ENCODE data around the gene PVALEF. TPM values are rescaled to one million over a fixed set of nuclear protein-coding genes. Genes with fewer than 3 reads are reported as not detected.

Gene PVALEF
- total RNA-seq, 4 donors from 2014 or later = not detected

GRCh38 chr17:81129289-81129688 is 36.0 kb upstream of the PVALEF start:
- H3K4me1 ChIP-seq = no peaks in the 10 kb centered on the region
- H3K36me3 ChIP-seq = no peaks in the 10 kb centered on the region
- no peak overlapping the region for H3K27ac ChIP-seq
- intact Hi-C loops (cut with DNase I; ENCODE audit: low total_unique reads) = no loop called here
- H3K4me3 ChIP-seq = no peak overlapping the region
- TF ChIP-seq, protein P1, sequence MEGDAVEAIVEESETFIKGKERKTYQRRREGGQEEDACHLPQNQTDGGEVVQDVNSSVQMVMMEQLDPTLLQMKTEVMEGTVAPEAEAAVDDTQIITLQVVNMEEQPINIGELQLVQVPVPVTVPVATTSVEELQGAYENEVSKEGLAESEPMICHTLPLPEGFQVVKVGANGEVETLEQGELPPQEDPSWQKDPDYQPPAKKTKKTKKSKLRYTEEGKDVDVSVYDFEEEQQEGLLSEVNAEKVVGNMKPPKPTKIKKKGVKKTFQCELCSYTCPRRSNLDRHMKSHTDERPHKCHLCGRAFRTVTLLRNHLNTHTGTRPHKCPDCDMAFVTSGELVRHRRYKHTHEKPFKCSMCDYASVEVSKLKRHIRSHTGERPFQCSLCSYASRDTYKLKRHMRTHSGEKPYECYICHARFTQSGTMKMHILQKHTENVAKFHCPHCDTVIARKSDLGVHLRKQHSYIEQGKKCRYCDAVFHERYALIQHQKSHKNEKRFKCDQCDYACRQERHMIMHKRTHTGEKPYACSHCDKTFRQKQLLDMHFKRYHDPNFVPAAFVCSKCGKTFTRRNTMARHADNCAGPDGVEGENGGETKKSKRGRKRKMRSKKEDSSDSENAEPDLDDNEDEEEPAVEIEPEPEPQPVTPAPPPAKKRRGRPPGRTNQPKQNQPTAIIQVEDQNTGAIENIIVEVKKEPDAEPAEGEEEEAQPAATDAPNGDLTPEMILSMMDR (IDR thresholded peaks at IDR 0.05) = no peak
- no peak for TF ChIP-seq POLR2A (IDR thresholded peaks at IDR 0.05)
- DNase-seq = no peak
- no peaks in the 10 kb centered on the region for H3K9me3 ChIP-seq
- H3K27me3 ChIP-seq = no peaks in the 10 kb centered on the region

DNA sequence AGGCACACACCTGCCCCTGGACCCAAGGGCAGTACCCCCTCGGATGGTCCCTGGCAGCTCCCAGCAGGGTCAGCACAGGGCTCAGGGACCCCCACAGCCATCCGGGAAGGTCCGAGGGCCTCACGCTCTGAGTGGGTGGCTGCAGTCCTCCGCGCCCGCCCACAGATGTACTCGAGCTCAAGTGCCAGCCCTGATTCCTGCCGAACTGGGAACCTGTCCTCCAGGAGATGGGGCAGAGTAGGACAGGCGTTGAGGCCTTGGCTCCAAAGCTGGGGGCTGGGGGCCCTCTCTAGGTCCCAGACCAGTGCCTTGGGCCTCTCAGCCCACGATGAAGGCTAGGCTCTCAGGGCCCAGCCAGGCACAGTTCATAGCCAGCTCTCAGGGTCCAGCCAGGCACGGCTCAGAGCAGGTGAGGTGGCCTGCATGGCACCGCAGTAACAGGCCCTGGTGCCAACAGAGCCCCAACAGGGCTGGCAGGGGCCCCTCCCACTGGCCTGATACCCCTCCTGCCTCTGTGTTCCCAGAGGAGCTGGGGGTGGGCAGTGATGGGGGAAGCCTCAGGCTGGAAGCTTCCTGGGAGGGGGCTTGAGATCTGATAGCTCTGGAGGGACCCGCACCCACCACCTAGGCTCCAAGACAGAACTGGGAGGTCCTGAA is 35.5 kb upstream of the PVALEF start:
- Histone ChIP-seq H3K9me3 (no peaks in the 10 kb centered on the region), H3K36me3 (no peaks in the 10 kb centered on the region)
- intact Hi-C loops (cut with DNase I; ENCODE audit: low total_unique reads) = no loop called here

DNA sequence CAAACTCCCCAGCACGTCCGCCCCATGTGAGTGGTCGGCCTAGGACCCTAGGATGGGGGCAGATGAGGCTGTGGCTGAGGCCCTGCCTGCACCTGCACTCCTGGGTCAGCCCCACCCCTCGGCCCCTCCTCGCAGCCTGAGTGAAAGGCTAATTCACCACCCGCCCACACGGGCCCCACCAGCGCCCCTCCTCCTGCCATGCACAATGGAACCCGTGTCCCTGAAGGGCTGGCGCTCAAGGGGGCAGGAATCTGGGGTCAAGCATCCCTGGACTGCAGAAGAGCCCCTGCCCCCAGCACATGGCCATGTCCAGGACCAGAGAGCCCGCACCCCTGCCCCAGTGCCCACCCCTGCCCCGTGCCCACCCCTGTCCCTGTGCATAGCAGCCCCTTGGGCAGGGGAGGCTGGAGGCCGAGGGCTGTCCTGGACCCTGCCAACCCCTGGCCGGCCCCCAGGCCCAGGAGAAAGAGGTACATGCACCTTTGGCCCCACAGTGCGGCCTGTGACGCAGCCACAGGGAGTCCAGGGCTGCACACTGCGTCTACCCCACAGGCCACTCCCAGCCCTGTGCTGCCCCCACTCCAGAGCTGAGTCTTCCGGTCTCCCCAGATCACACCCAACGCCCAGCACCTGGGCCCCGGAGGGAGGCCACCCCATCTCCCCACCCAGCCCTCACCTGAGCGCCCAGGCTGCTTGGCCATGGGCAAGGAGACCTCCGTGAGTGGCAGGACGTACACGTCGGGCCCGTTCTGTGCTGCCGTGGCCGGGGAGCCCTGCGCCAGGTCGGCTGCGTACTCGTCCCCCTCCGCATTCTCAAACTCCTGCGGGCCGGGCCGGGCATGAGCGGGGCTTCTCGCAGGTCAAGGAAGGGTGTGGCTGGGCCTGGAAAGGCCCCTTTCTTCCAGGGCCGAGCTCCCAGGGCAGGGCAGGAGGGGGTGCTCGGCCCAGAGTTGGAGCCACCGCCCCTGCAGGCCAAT is 34.6 kb upstream of the PVALEF start:
- TF ChIP-seq, protein P1 (IDR thresholded peaks at IDR 0.05) = no peak
- TF ChIP-seq POLR2A (IDR thresholded peaks at IDR 0.05) = no peak
- Histone ChIP-seq H3K4me1 (no peaks in the 10 kb centered on the region), H3K27me3 (no peaks in the 10 kb centered on the region), H3K4me3 (no peak overlapping the region), H3K27ac (no peak overlapping the region), H3K36me3 (no peaks in the 10 kb centered on the region), H3K9me3 (no peaks in the 10 kb centered on the region)
- no peak for DNase-seq
- intact Hi-C loops (cut with DNase I; ENCODE audit: low total_unique reads) = no loop called here

More for the DNA sequence above, 35.5 kb upstream of the PVALEF start:
- Histone ChIP-seq H3K27ac (no peak overlapping the region), H3K4me1 (no peaks in the 10 kb centered on the region), H3K4me3 (no peak overlapping the region), H3K27me3 (no peaks in the 10 kb centered on the region)
- TF ChIP-seq, protein P1 (IDR thresholded peaks at IDR 0.05) = no peak
- TF ChIP-seq POLR2A (IDR thresholded peaks at IDR 0.05) = no peak
- DNase-seq = no peak

- no peak for DNase-seq
- H3K36me3 ChIP-seq = no peaks in the 10 kb centered on the region
- intact Hi-C loops (cut with DNase I; ENCODE audit: low total_unique reads) = no loop called here
- no peaks in the 10 kb centered on the region for H3K27me3 ChIP-seq
- no peak overlapping the region for H3K4me3 ChIP-seq
- no peaks in the 10 kb centered on the region for H3K9me3 ChIP-seq
- H3K27ac ChIP-seq = no peak overlapping the region
- no peaks in the 10 kb centered on the region for H3K4me1 ChIP-seq
- TF ChIP-seq, protein P1 (IDR thresholded peaks at IDR 0.05) = no peak
- no peak for TF ChIP-seq POLR2A (IDR thresholded peaks at IDR 0.05)
Observed at GRCh38 chr17:81131486-81132196, 33.7 kb upstream of the PVALEF start.

All from uterus (tissue), 4 donors.